PC-3 (cell line): ENCODE measurements around the gene PSMG2. TPM values are rescaled to one million over a fixed set of nuclear protein-coding genes. Genes with fewer than 3 reads are reported as not detected.

ENCODE experiments used
- ATAC-seq: fragments of 200-7000 bp; cut with Tn5 transposase; 2 replicates; pipeline ENCODE4 v1.9.1; 2020; ENCODE audit warnings: mild to moderate bottlenecking, moderate library complexity
- BruUV-seq: library from RNA; stranded (reverse); fragments of 400-500 nt; replicated peaks from 2 replicates; lab custom pipeline; 2021; lab: Mats Ljungman, UMichigan
- CTCF ChIA-PET: fragments of 300-600 bp; sonication (Branson Sonifier 250); formaldehyde crosslinking; loops from one replicate; lab custom pipeline; 2022; ENCODE audit warnings: antibody characterized with exemption; lab: Charles Lee
- POLR2A ChIA-PET: fragments of 300-600 bp; sonication (Branson Sonifier 250); formaldehyde crosslinking; loops from one replicate; lab custom pipeline; 2022; ENCODE audit warnings: antibody characterized with exemption; ENCODE audit not compliant: unreplicated experiment; lab: Charles Lee
- DNase-seq: peaks from one replicate; pipeline ENCODE4 v3.0.0-alpha.2; 2015
- H2AFZ ChIP-seq: fragments of 300-600 bp; sonication (generic); 2 replicates; pipeline ENCODE4 v1.6.0; 2016; ENCODE audit warnings: antibody characterized with exemption, low read length
- H3F3A ChIP-seq: fragments of 300-600 bp; sonication (generic); one replicate; pipeline ENCODE4 v1.6.0; 2017; ENCODE audit warnings: antibody characterized with exemption, low read length, control low read depth, mild to moderate bottlenecking; ENCODE audit not compliant: unreplicated experiment
- H3K27ac ChIP-seq: fragments of 300-600 bp; sonication (generic); 2 replicates; pipeline ENCODE4 v1.5.1; 2016; ENCODE audit warnings: mild to moderate bottlenecking, low read length
- H3K27me3 ChIP-seq: fragments of 300-600 bp; sonication (generic); 2 replicates; pipeline ENCODE4 v1.6.1; 2016; ENCODE audit warnings: low read length, mixed read lengths
- H3K36me3 ChIP-seq: fragments of 300-600 bp; sonication (generic); 2 replicates; pipeline ENCODE4 v1.6.1; 2016; ENCODE audit warnings: low read depth, mixed run types, low read length, mixed read lengths
- H3K4me1 ChIP-seq: fragments of 300-600 bp; sonication (generic); 2 replicates; pipeline ENCODE4 v1.5.1; 2016; ENCODE audit warnings: low read length; ENCODE audit not compliant: insufficient read depth
- H3K4me2 ChIP-seq: fragments of 300-600 bp; sonication (generic); 2 replicates; pipeline ENCODE4 v1.6.0; 2016; ENCODE audit warnings: low read length
- H3K4me3 ChIP-seq: fragments of 300-600 bp; sonication (generic); 2 replicates; pipeline ENCODE4 v1.5.1; 2016; ENCODE audit warnings: mild to moderate bottlenecking, low read length, mixed read lengths
- H3K79me2 ChIP-seq: fragments of 300-600 bp; sonication (generic); 2 replicates; pipeline ENCODE4 v1.6.1; 2017; ENCODE audit warnings: low read length, mixed read lengths
- H3K9ac ChIP-seq: fragments of 300-600 bp; sonication (generic); 2 replicates; pipeline ENCODE4 v1.6.0; 2016; ENCODE audit warnings: mild to moderate bottlenecking, low read length
- H3K9me2 ChIP-seq: fragments of 300-600 bp; sonication (generic); replicated peaks from 2 replicates; pipeline ENCODE4 v1.6.1; 2016; ENCODE audit warnings: mixed run types, low read length, mixed read lengths
- H3K9me3 ChIP-seq: fragments of 300-600 bp; sonication (generic); 2 replicates; pipeline ENCODE4 v1.6.1; 2016; ENCODE audit warnings: low read length, mixed read lengths
- H4K20me1 ChIP-seq: fragments of 300-600 bp; sonication (generic); 2 replicates; pipeline ENCODE4 v1.6.1; 2016; ENCODE audit warnings: low read length, mixed read lengths
- CTCF ChIP-seq: fragments of 300-600 bp; sonication (generic); conservative IDR thresholded peaks from 2 replicates; pipeline ENCODE4 v1.5.1; 2017; ENCODE audit warnings: antibody characterized with exemption, low read depth, mild to moderate bottlenecking, low read length
- EZH2 ChIP-seq: fragments of 300-600 bp; sonication (generic); IDR thresholded peaks from one replicate; pipeline ENCODE4 v1.6.1; 2017; ENCODE audit warnings: antibody characterized with exemption, mild to moderate bottlenecking, low read length; ENCODE audit not compliant: unreplicated experiment
- EZH2phosphoT487 ChIP-seq: fragments of 300-600 bp; sonication (generic); IDR thresholded peaks from 2 replicates; pipeline ENCODE4 v1.6.1; 2018; ENCODE audit warnings: mild to moderate bottlenecking, antibody characterized with exemption, low read length, borderline replicate concordance
- intact Hi-C: fragments of 100-400 bp; cut with micrococcal nuclease; formaldehyde crosslinking; loops from 2 replicates; pipeline ENCODE4 v1.9.0; 2023
- total RNA-seq: library from RNA; depleted of rRNA; stranded (reverse); fragments of >200 nt; gene quantifications from 2 replicates; pipeline ENCODE4 v1.2.3, GENCODE V29; 2014

Gene PSMG2
- total RNA-seq, 1 experiment from 2014 or later = 93.6 TPM

- BruUV-seq = no TSS peak
- H3K4me3 ChIP-seq = no peak overlapping the region
- no peaks in the 10 kb centered on the region for H3K27me3 ChIP-seq
- ChIA-PET CTCF (interaction anchor here (0.6 to 0.7 kb wide), 2 partner anchors 197 to 361 kb away, joined by 3 read pairs; no protein-coding TSS in a partner anchor), POLR2A (no interaction called here)
- intact Hi-C loops = loop anchor here (1.0 kb wide), 1 partner anchor 248 kb away; no protein-coding TSS in a partner anchor
- TF ChIP-seq EZH2 (no peak), EZH2phosphoT487 (no peak), CTCF (peak; percentile 56; the same call in 1 of the 2 replicates)
- no peaks in the 10 kb centered on the region for H3K9me3 ChIP-seq
- ATAC-seq (peak; percentile 96), DNase-seq (peak; percentile 57)
- H4K20me1 ChIP-seq = no peaks in the 10 kb centered on the region
- no peaks in the 10 kb centered on the region for H3F3A ChIP-seq
- no peak overlapping the region for H2AFZ ChIP-seq
- no peaks in the 10 kb centered on the region for H3K4me1 ChIP-seq
- no peak overlapping the region for H3K27ac ChIP-seq
- no peaks in the 10 kb centered on the region for H3K79me2 ChIP-seq
- H3K4me2 ChIP-seq = no peak overlapping the region
- H3K36me3 ChIP-seq = peaks cover 6% of the 10 kb centered on the region; the same call in 1 of the 2 replicates
- no peaks in the 10 kb centered on the region for H3K9me2 ChIP-seq
- H3K9ac ChIP-seq = no peak overlapping the region
Measured at GRCh38 chr18:12686100-12686499, 16.7 kb upstream of the PSMG2 start.

GRCh38 chr18:12689256-12689850 lies 13.5 kb upstream of the PSMG2 start:
- BruUV-seq = no TSS peak
- intact Hi-C loops = no loop called here
- Histone ChIP-seq H3K9me3 (no peaks in the 10 kb centered on the region), H3K4me2 (no peak overlapping the region), H2AFZ (no peak overlapping the region), H3K27ac (no peak overlapping the region), H3K4me3 (no peak overlapping the region), H4K20me1 (no peaks in the 10 kb centered on the region), H3K36me3 (peaks cover 14% of the 10 kb centered on the region), H3K4me1 (no peaks in the 10 kb centered on the region), H3K27me3 (no peaks in the 10 kb centered on the region), H3K9ac (no peak overlapping the region), H3F3A (no peaks in the 10 kb centered on the region), H3K9me2 (no peaks in the 10 kb centered on the region), H3K79me2 (no peaks in the 10 kb centered on the region)
- ChIA-PET POLR2A (no interaction called here), CTCF (no interaction called here)
- TF ChIP-seq EZH2 (no peak), CTCF (no peak), EZH2phosphoT487 (no peak)
- DNase-seq (no peak), ATAC-seq (no peak)

GRCh38 chr18:12692206-12692605 lies 10.6 kb upstream of the PSMG2 start:
- H3K27me3 ChIP-seq = no peaks in the 10 kb centered on the region
- POLR2A ChIA-PET = interaction anchor here (0.5 kb wide), 1 partner anchor 256 kb away, joined by 3 read pairs; no protein-coding TSS in a partner anchor
- no peak overlapping the region for H3K4me3 ChIP-seq
- no peaks in the 10 kb centered on the region for H3K9me3 ChIP-seq
- intact Hi-C loops = no loop called here
- BruUV-seq = no TSS peak
- DNase-seq (no peak), ATAC-seq (no peak; the same call in 1 of the 2 replicates)
- H3K4me2 ChIP-seq = no peak overlapping the region
- no peak overlapping the region for H2AFZ ChIP-seq
- no peaks in the 10 kb centered on the region for H3K9me2 ChIP-seq
- TF ChIP-seq EZH2phosphoT487 (no peak), CTCF (no peak), EZH2 (no peak)
- H3K4me1 ChIP-seq = no peaks in the 10 kb centered on the region
- H3F3A ChIP-seq = no peaks in the 10 kb centered on the region
- H4K20me1 ChIP-seq = no peaks in the 10 kb centered on the region
- CTCF ChIA-PET = no interaction called here
- no peak overlapping the region for H3K9ac ChIP-seq
- no peak overlapping the region for H3K27ac ChIP-seq
- no peaks in the 10 kb centered on the region for H3K79me2 ChIP-seq
- peaks cover 11% of the 10 kb centered on the region for H3K36me3 ChIP-seq
